ENCODE data around the gene MYRF. TPM values are rescaled to one million over a fixed set of nuclear protein-coding genes. Genes with fewer than 3 reads are reported as not detected.

The MYRF gene
- total and polyA plus RNA-seq, 2 of the 4 experiments (the other 2 are of a cell fraction): 1.6 to 10.7 TPM

DNA sequence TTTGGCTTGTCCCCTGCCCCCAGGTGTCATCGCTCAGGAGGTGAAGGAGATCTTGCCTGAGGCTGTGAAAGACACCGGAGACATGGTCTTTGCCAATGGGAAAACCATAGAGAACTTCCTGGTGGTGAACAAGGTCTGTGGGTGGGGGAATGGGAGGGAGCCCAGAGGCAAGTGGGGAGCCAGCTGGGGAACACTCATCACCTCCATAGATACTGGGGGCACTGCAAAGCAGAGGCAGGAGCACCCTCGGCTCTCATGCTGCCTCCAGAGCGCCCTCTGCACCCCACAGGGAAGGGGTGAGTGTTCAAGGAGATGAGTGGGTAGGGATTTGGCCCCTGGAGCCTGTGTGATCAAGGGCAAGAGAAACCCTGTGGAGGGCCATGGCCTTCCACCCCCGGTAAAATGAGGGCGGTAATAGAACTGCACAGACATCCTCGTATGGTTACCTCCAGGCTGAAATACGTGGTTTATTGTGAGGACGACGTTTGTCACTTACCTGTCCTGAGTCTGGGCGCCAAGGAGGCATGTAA is 26.0 kb downstream of the MYRF start:
- TF ChIP-seq ELK1 (IDR thresholded peaks at IDR 0.05; ENCODE audit: borderline replicate concordance, low read depth, low read length): no peak
- no peak for TF ChIP-seq RAD21 (IDR thresholded peaks at IDR 0.05; ENCODE audit: low read length)
- TF ChIP-seq RCOR1 (IDR thresholded peaks at IDR 0.05; ENCODE audit: insufficient replicate concordance, low read length): no peak
- TF ChIP-seq NFE2L2 (IDR thresholded peaks at IDR 0.05; ENCODE audit: low read depth, low read length): no peak
- no peak for TF ChIP-seq SMC3 (IDR thresholded peaks at IDR 0.05; ENCODE audit: low read depth, low read length)
- no peak for TF ChIP-seq CEBPB (IDR thresholded peaks at IDR 0.05; ENCODE audit: low read depth, low read length)
- no peak for TF ChIP-seq MXI1 (IDR thresholded peaks at IDR 0.05; ENCODE audit: borderline replicate concordance, low read depth, low read length)
- TF ChIP-seq MAFK (IDR thresholded peaks at IDR 0.05; ENCODE audit: low read depth, low read length): no peak
- no peak for TF ChIP-seq MAZ (IDR thresholded peaks at IDR 0.05; ENCODE audit: borderline replicate concordance, low read depth, low read length)
- no peak for TF ChIP-seq POLR2A (IDR thresholded peaks at IDR 0.05; ENCODE audit: low read depth, low read length)
- no peak for TF ChIP-seq FOS (IDR thresholded peaks at IDR 0.05; ENCODE audit: low read depth, low read length)
- TF ChIP-seq BHLHE40 (IDR thresholded peaks at IDR 0.05; ENCODE audit: low read depth, low read length): no peak
- TF ChIP-seq RFX5 (IDR thresholded peaks at IDR 0.05; ENCODE audit: low read depth, low read length): no peak
- TF ChIP-seq, protein P1, sequence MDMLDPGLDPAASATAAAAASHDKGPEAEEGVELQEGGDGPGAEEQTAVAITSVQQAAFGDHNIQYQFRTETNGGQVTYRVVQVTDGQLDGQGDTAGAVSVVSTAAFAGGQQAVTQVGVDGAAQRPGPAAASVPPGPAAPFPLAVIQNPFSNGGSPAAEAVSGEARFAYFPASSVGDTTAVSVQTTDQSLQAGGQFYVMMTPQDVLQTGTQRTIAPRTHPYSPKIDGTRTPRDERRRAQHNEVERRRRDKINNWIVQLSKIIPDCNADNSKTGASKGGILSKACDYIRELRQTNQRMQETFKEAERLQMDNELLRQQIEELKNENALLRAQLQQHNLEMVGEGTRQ (IDR thresholded peaks at IDR 0.05; ENCODE audit: low read depth, low read length): no peak
- TF ChIP-seq CHD1 (IDR thresholded peaks at IDR 0.05; ENCODE audit: low read depth, low read length): no peak
- TF ChIP-seq, protein P2, sequence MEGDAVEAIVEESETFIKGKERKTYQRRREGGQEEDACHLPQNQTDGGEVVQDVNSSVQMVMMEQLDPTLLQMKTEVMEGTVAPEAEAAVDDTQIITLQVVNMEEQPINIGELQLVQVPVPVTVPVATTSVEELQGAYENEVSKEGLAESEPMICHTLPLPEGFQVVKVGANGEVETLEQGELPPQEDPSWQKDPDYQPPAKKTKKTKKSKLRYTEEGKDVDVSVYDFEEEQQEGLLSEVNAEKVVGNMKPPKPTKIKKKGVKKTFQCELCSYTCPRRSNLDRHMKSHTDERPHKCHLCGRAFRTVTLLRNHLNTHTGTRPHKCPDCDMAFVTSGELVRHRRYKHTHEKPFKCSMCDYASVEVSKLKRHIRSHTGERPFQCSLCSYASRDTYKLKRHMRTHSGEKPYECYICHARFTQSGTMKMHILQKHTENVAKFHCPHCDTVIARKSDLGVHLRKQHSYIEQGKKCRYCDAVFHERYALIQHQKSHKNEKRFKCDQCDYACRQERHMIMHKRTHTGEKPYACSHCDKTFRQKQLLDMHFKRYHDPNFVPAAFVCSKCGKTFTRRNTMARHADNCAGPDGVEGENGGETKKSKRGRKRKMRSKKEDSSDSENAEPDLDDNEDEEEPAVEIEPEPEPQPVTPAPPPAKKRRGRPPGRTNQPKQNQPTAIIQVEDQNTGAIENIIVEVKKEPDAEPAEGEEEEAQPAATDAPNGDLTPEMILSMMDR (conservative IDR thresholded peaks at IDR 0.05; ENCODE audit: low read depth, low read length): no peak
- BruUV-seq (replicated peaks): no TSS peak
- no peak overlapping the region for H2AK9ac ChIP-seq (replicated peaks; ENCODE audit: low read depth, low read length, poor library complexity)
- no peak overlapping the region for H2BK20ac ChIP-seq (ENCODE audit: low read depth, low read length)
- no peak overlapping the region for H3K4me2 ChIP-seq (ENCODE audit: low read depth, low read length)
- no peak overlapping the region for H3K4me3 ChIP-seq (ENCODE audit: insufficient read depth, low read depth, low read length)
- no peak overlapping the region for H3K9ac ChIP-seq (ENCODE audit: low read depth, low read length)
- H3K79me1 ChIP-seq (ENCODE audit: low read depth in 1 of 2, low read length in 2 of 2): no peaks in the 10 kb centered on the region
- no peak overlapping the region for H2BK120ac ChIP-seq (ENCODE audit: low read depth, low read length)
- H3K27ac ChIP-seq (ENCODE audit: insufficient read depth, low read length): no peak overlapping the region
- H3K4me1 ChIP-seq (ENCODE audit: control insufficient read depth, insufficient read depth, low read length): no peaks in the 10 kb centered on the region
- H3K9me3 ChIP-seq (ENCODE audit: control insufficient read depth, insufficient read depth, low read length): no peaks in the 10 kb centered on the region
- H4K91ac ChIP-seq (ENCODE audit: insufficient read depth, low read depth, low read length): no peak overlapping the region
- no peaks in the 10 kb centered on the region for H3K9me1 ChIP-seq (ENCODE audit: insufficient read depth, low read length)
- whole genome bisulfite sequencing, 2 experiments (ENCODE audit: extremely low coverage in 2 of 2, insufficient read length in 1 of 2): 91% methylated on average over 7 of the region's 11 CpGs; no CpG with 5 or more reads in 1 of the 2 experiments
- DNase-seq (no peak), ATAC-seq (ENCODE audit: low read depth) (no peak)
- POLR2A ChIA-PET (ENCODE audit: unreplicated experiment): no interaction called here
- no peak overlapping the region for H3K18ac ChIP-seq (ENCODE audit: low read depth, low read length)
- no peak overlapping the region for H2AFZ ChIP-seq (replicated peaks; ENCODE audit: low read length, poor library complexity)
- no peak overlapping the region for H2AK5ac ChIP-seq (ENCODE audit: low read depth, low read length)
- in situ Hi-C loops (cut with MboI; ENCODE audit: low sequenced_read_pairs) (no loop called here), intact Hi-C loops (cut with micrococcal nuclease) (no loop called here), dilution Hi-C loops (cut with HindIII; ENCODE audit: low sequenced_read_pairs, unreplicated experiment) (no loop called here)
- no peaks in the 10 kb centered on the region for H4K20me1 ChIP-seq (ENCODE audit: insufficient read depth, low read length)
- no peaks in the 10 kb centered on the region for H3K27me3 ChIP-seq (ENCODE audit: control insufficient read depth, insufficient read depth, low read length)
- no peak overlapping the region for H3K23ac ChIP-seq (ENCODE audit: low read depth, low read length)
- CTCF ChIA-PET: interaction anchor here (1.2 kb wide), 1 partner anchor 31 kb away, joined by 5 read pairs; no protein-coding TSS in a partner anchor
- no peak overlapping the region for H3K56ac ChIP-seq (ENCODE audit: extremely low read depth, insufficient read depth, low read length)
- no peak overlapping the region for H3K14ac ChIP-seq (replicated peaks; ENCODE audit: low read depth, low read length)
- peaks cover 5% of the 10 kb centered on the region for H3K36me3 ChIP-seq (ENCODE audit: control insufficient read depth, insufficient read depth, low read length)
- no peak overlapping the region for H4K5ac ChIP-seq (ENCODE audit: low read depth, low read length)
- no peak overlapping the region for H2BK15ac ChIP-seq (ENCODE audit: low read depth, low read length)
- H4K8ac ChIP-seq (ENCODE audit: low read depth in 2 of 2, low read length in 2 of 2): no peak overlapping the region
- H2BK5ac ChIP-seq (ENCODE audit: low read depth, low read length, poor library complexity, severe bottlenecking): no peak overlapping the region
- H3K4ac ChIP-seq (ENCODE audit: low read depth, low read length): no peak overlapping the region
